Prostate gland (tissue), 2 donors: Measurements from ENCODE around the gene RCBTB2. TPM values are rescaled to one million over a fixed set of nuclear protein-coding genes. Genes with fewer than 3 reads are reported as not detected.

Source experiments
- DNase-seq: peaks from one replicate; pipeline ENCODE4 v3.0.0-alpha.2; 2019; ENCODE audit warnings: low spot score
- H3K27ac ChIP-seq, 2 donors: fragments of 200-600 bp; sonication (generic); 2 replicates each; pipeline ENCODE4 v1.5.1; 2017 to 2019
- H3K27me3 ChIP-seq: fragments of 200-600 bp; sonication (generic); replicated peaks from 2 replicates; pipeline ENCODE4 v1.5.1; 2019; ENCODE audit not compliant: insufficient read depth
- H3K36me3 ChIP-seq, 2 donors: fragments of 200-600 bp; sonication (generic); 1 replicate in 1 of 2; 2 replicates in 1 of 2; pipeline versions ENCODE4 v1.5.1 to v1.8.1; 2017 to 2019
- H3K4me1 ChIP-seq: fragments of 200-600 bp; sonication (generic); replicated peaks from 2 replicates; pipeline ENCODE4 v1.5.1; 2019
- H3K4me3 ChIP-seq, 2 donors: fragments of 200-600 bp; sonication (generic); 2 replicates each; pipeline ENCODE4 v1.5.1; 2017 to 2019
- H3K9me3 ChIP-seq: fragments of 200-600 bp; sonication (generic); 2 replicates; pipeline ENCODE4 v1.5.1; 2017
- POLR2A ChIP-seq: fragments of 450-650 bp; IDR thresholded peaks from one replicate; pipeline ENCODE4 v1.6.1; 2016; ENCODE audit warnings: antibody characterized with exemption, mild to moderate bottlenecking
- POLR2AphosphoS5 ChIP-seq: sonication (generic); formaldehyde crosslinking; IDR thresholded peaks from one replicate; pipeline ENCODE4 v1.6.1; 2017; ENCODE audit warnings: antibody characterized with exemption
- WGBS: methylation state at CpG from one replicate; pipeline ENCODE4 v1.1.5; 2018; 5-methylcytosine and 5-hydroxymethylcytosine counted together
- intact Hi-C: fragments of 100-400 bp; cut with DNase I; formaldehyde crosslinking; loops from one replicate; pipeline ENCODE4 v1.14.2; 2022
- total RNA-seq, 2 donors: library from RNA; depleted of rRNA; stranded (reverse); fragments of >200 nt; gene quantifications; one replicate each; pipeline ENCODE4 v1.1.0, GENCODE V29; 2016
- TF ChIP-seq, protein P1 (sequence below), 4 experiments: fragments of 200-600 bp in 2 of 4; fragments of 450-650 bp in 2 of 4; sonication (generic) in 2 of 4; IDR thresholded peaks; 1 replicate in 3 of 4; 2 replicates in 1 of 4; pipeline ENCODE4 v1.5.1; 2016 to 2019; ENCODE audit warnings: antibody characterized with exemption in 4 of 4, mild to moderate bottlenecking in 2 of 4, moderate library complexity in 2 of 4

The RCBTB2 gene
- total RNA-seq, 2 donors from 2014 or later: 11.6 to 26.2 TPM

- H3K27me3 ChIP-seq: no peaks in the 10 kb centered on the region
- H3K9me3 ChIP-seq: no peaks in the 10 kb centered on the region
- no peaks in the 10 kb centered on the region for H3K4me1 ChIP-seq
- no peak overlapping the region for H3K27ac ChIP-seq
- H3K4me3 ChIP-seq: no peak overlapping the region
- no peaks in the 10 kb centered on the region for H3K36me3 ChIP-seq
- TF ChIP-seq, protein P1, sequence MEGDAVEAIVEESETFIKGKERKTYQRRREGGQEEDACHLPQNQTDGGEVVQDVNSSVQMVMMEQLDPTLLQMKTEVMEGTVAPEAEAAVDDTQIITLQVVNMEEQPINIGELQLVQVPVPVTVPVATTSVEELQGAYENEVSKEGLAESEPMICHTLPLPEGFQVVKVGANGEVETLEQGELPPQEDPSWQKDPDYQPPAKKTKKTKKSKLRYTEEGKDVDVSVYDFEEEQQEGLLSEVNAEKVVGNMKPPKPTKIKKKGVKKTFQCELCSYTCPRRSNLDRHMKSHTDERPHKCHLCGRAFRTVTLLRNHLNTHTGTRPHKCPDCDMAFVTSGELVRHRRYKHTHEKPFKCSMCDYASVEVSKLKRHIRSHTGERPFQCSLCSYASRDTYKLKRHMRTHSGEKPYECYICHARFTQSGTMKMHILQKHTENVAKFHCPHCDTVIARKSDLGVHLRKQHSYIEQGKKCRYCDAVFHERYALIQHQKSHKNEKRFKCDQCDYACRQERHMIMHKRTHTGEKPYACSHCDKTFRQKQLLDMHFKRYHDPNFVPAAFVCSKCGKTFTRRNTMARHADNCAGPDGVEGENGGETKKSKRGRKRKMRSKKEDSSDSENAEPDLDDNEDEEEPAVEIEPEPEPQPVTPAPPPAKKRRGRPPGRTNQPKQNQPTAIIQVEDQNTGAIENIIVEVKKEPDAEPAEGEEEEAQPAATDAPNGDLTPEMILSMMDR (IDR thresholded peaks at IDR 0.05): no peak
- no peak for TF ChIP-seq POLR2AphosphoS5
- no peak for TF ChIP-seq POLR2A
- intact Hi-C loops: no loop called here
- 91% methylated on average over 19 of the region's 19 CpGs for WGBS
- DNase-seq: no peak
Observed at GRCh38 chr13:48502601-48503319, 30.1 kb downstream of the RCBTB2 start.

DNA sequence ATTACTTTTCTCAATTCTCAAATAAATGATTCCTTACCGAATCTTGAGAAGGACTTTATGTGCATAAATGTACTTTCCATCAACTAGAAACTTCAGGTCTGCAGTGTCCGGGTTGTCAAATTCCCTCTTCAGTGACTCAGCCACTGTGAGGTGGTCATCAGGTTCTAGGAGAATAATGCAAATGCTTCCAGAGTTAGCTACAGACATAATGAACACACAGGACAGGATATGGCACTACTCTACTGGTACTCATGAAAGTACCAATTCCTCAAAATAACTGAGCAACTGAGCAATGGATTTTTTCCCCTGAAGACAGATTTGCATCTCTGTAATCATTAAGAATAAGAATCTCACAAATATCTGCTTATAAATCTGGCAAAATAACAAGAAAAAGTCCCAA, 31.2 kb downstream of the RCBTB2 start:
- WGBS: 91% methylated on average over 2 of the region's 2 CpGs
- Histone ChIP-seq H3K36me3 (no peaks in the 10 kb centered on the region), H3K9me3 (no peaks in the 10 kb centered on the region), H3K4me1 (no peaks in the 10 kb centered on the region), H3K27me3 (no peaks in the 10 kb centered on the region), H3K4me3 (no peak overlapping the region), H3K27ac (no peak overlapping the region)
- TF ChIP-seq POLR2AphosphoS5: no peak
- no peak for TF ChIP-seq POLR2A
- TF ChIP-seq, protein P1 (IDR thresholded peaks at IDR 0.05): no peak
- DNase-seq: no peak
- intact Hi-C loops: no loop called here

DNA sequence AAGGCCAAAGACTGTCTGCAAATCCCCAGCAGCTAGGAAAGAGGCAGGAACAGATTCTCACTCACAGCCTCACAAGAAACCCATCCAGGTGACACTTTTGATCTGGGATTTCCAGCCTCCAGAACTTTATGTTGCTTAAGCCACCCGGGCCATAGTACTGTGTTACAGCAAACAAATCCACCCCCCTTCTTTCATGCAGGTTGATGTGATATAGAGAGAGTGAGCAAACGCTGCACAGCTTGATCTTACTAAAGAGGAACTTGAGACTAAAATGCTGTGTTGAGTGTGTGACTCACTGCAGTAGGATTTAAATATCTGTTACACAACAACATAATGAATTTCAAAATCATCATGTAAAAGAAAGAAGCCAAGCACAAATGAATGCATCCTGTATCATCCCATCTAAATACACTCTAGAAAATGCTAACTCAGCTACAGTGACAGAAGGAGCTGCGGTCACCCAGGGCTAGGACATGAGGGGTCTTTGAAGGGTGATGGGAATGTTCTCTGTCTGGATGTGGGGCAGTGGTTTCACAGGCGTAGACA, 32.2 kb downstream of the RCBTB2 start:
- TF ChIP-seq POLR2A (no peak), POLR2AphosphoS5 (no peak)
- TF ChIP-seq, protein P1 (IDR thresholded peaks at IDR 0.05): no peak
- H3K27ac ChIP-seq: no peak overlapping the region
- intact Hi-C loops: no loop called here
- H3K36me3 ChIP-seq: no peaks in the 10 kb centered on the region
- H3K4me3 ChIP-seq: no peak overlapping the region
- no peak for DNase-seq
- H3K4me1 ChIP-seq: no peaks in the 10 kb centered on the region
- H3K9me3 ChIP-seq: no peaks in the 10 kb centered on the region
- H3K27me3 ChIP-seq: no peaks in the 10 kb centered on the region
- WGBS: 70% methylated on average over 4 of the region's 4 CpGs

- Histone ChIP-seq H3K27ac (no peak overlapping the region), H3K27me3 (no peaks in the 10 kb centered on the region), H3K9me3 (no peaks in the 10 kb centered on the region), H3K4me3 (no peak overlapping the region), H3K36me3 (no peaks in the 10 kb centered on the region), H3K4me1 (no peaks in the 10 kb centered on the region)
- DNase-seq: no peak
- TF ChIP-seq, protein P1 (IDR thresholded peaks at IDR 0.05): no peak
- TF ChIP-seq POLR2A (no peak), POLR2AphosphoS5 (no peak)
- intact Hi-C loops: no loop called here
- 97% methylated on average over 2 of the region's 2 CpGs for WGBS
Observed at GRCh38 chr13:48497669-48498068, 35.2 kb downstream of the RCBTB2 start.
